PFSK-1 (cell line): ENCODE results near the gene SYT13.

Source experiments
- FOXP2 ChIP-seq: optimal IDR thresholded peaks from 2 replicates; pipeline ENCODE3; 2011; ENCODE audit warnings: borderline replicate concordance, control low read depth, inconsistent platforms; ENCODE audit not compliant: insufficient read depth; ENCODE audit errors: extremely low read length, extremely low read depth
- POLR2AphosphoS5 ChIP-seq: IDR thresholded peaks from 2 replicates; pipeline ENCODE4 v1.6.1; 2012; ENCODE audit warnings: low read depth, mild to moderate bottlenecking, control low read depth, low read length, moderate library complexity
- SIN3A ChIP-seq: IDR thresholded peaks from 2 replicates; pipeline ENCODE4 v1.6.1; 2012; ENCODE audit warnings: mild to moderate bottlenecking, low read length, moderate library complexity, borderline replicate concordance; ENCODE audit not compliant: insufficient read depth

GRCh38 chr11:45304111-45304991 lies 18.2 kb upstream of the SYT13 start:
- TF ChIP-seq SIN3A (no peak), POLR2AphosphoS5 (no peak), FOXP2 (no peak)
